Measurements from ENCODE around the gene TRIM7. TPM values are rescaled to one million over a fixed set of nuclear protein-coding genes. Genes with fewer than 3 reads are reported as not detected.

The TRIM7 gene
- total and polyA plus RNA-seq, 9 of the 15 experiments (the other 6 are each of a cell fraction or from before 2014, with no cell fraction given): 2.6 to 14.9 (median 8.9) TPM

DNA sequence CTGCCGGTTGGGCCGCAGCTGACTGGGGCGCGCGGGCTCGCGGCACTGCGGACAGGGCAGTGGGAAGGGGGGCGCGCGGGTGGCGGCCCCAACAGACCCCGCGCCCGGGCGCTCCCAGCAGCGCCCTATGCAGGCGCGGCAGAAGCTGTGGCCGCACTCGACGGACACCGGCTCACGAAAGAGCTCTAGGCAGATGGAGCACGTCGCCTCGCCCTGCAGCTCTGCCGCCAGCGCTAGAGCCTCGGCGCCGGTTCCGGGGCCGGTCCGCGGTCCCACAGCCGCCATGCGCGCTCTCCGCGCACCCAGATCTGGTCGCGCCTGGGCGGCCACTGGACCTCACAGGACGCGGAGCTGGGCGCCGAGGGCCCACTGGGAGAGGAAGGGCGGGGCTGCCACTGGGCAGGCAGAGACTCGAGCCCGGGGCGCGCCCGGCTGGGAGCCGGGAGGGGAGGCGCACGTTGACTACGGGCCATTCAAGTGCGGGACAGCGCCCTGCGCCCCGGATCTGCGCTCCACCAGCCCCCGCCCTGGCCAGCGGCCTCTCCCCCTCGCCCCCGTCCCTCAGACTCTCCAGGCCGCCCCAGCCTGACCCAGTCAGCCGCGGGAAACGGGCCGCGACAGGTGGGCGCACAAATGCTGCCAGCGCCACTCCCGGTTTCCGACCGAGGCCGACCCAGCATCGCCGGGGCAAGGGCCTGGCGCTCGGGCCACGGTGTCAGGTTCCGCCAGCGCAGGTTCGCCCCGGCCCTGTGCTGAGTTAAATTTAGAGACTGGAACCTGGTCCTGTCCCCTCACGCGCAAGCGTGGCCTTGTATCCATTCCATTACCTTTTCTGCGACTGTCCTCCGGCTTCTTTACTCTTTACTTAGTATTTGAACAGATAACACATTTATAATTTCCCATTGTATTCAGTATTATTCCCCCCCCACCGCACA, at the start of gene TRIM7 (continued):
- TF ChIP-seq, protein P1, sequence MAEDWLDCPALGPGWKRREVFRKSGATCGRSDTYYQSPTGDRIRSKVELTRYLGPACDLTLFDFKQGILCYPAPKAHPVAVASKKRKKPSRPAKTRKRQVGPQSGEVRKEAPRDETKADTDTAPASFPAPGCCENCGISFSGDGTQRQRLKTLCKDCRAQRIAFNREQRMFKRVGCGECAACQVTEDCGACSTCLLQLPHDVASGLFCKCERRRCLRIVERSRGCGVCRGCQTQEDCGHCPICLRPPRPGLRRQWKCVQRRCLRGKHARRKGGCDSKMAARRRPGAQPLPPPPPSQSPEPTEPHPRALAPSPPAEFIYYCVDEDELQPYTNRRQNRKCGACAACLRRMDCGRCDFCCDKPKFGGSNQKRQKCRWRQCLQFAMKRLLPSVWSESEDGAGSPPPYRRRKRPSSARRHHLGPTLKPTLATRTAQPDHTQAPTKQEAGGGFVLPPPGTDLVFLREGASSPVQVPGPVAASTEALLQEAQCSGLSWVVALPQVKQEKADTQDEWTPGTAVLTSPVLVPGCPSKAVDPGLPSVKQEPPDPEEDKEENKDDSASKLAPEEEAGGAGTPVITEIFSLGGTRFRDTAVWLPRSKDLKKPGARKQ (CRISPR knock-in tag; IDR thresholded peaks at IDR 0.05): no peak
- no peak for TF ChIP-seq SMARCE1 (IDR thresholded peaks at IDR 0.05)
- TF ChIP-seq POLR3G (IDR thresholded peaks at IDR 0.05; ENCODE audit: extremely low read depth, insufficient read length, insufficient replicate concordance): no peak
- no peak for TF ChIP-seq ZNF589 (CRISPR knock-in tag; IDR thresholded peaks at IDR 0.05; ENCODE audit: low read depth)
- TF ChIP-seq POLR2AphosphoS5 (IDR thresholded peaks at IDR 0.05; ENCODE audit: control insufficient read depth, insufficient read depth, low read depth, low read length): no peak
- no peak for TF ChIP-seq ZNF766 (CRISPR knock-in tag; conservative IDR thresholded peaks at IDR 0.05)
- TF ChIP-seq DNMT1 (IDR thresholded peaks at IDR 0.05): no peak
- no peak for TF ChIP-seq KLF1 (tag; IDR thresholded peaks at IDR 0.05)
- TF ChIP-seq PURB (CRISPR knock-in tag; IDR thresholded peaks at IDR 0.05; ENCODE audit: low read depth): no peak
- TF ChIP-seq, protein P2, sequence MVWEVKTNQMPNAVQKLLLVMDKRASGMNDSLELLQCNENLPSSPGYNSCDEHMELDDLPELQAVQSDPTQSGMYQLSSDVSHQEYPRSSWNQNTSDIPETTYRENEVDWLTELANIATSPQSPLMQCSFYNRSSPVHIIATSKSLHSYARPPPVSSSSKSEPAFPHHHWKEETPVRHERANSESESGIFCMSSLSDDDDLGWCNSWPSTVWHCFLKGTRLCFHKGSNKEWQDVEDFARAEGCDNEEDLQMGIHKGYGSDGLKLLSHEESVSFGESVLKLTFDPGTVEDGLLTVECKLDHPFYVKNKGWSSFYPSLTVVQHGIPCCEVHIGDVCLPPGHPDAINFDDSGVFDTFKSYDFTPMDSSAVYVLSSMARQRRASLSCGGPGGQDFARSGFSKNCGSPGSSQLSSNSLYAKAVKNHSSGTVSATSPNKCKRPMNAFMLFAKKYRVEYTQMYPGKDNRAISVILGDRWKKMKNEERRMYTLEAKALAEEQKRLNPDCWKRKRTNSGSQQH (CRISPR knock-in tag; IDR thresholded peaks at IDR 0.05): no peak
- TF ChIP-seq, protein P3, sequence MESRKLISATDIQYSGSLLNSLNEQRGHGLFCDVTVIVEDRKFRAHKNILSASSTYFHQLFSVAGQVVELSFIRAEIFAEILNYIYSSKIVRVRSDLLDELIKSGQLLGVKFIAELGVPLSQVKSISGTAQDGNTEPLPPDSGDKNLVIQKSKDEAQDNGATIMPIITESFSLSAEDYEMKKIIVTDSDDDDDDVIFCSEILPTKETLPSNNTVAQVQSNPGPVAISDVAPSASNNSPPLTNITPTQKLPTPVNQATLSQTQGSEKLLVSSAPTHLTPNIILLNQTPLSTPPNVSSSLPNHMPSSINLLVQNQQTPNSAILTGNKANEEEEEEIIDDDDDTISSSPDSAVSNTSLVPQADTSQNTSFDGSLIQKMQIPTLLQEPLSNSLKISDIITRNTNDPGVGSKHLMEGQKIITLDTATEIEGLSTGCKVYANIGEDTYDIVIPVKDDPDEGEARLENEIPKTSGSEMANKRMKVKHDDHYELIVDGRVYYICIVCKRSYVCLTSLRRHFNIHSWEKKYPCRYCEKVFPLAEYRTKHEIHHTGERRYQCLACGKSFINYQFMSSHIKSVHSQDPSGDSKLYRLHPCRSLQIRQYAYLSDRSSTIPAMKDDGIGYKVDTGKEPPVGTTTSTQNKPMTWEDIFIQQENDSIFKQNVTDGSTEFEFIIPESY (CRISPR knock-in tag; IDR thresholded peaks at IDR 0.05): no peak
- no peak for TF ChIP-seq SREBF1 (IDR thresholded peaks at IDR 0.05; ENCODE audit: borderline replicate concordance, low read depth, low read length)
- TF ChIP-seq RBM15 (IDR thresholded peaks at IDR 0.05; ENCODE audit: insufficient read depth, low read length): no peak; the same call in 1 of the 2 replicates
- no peak for TF ChIP-seq STAG1 (CRISPR knock-in tag; IDR thresholded peaks at IDR 0.05; ENCODE audit: borderline replicate concordance)
- TF ChIP-seq HSF4 (CRISPR knock-in tag; IDR thresholded peaks at IDR 0.05; ENCODE audit: borderline replicate concordance): no peak
- TF ChIP-seq TRIM28 (IDR thresholded peaks at IDR 0.05): no peak
- no peak for TF ChIP-seq SP2 (IDR thresholded peaks at IDR 0.05; ENCODE audit: extremely low read depth, low read depth, low read length, poor library complexity, severe bottlenecking)
- TF ChIP-seq EGR1 (conservative IDR thresholded peaks at IDR 0.05): no peak
- no peak for TF ChIP-seq KAT2B (IDR thresholded peaks at IDR 0.05; ENCODE audit: low read depth, low read length)
- TF ChIP-seq NFE2L1 (tag; IDR thresholded peaks at IDR 0.05; ENCODE audit: borderline replicate concordance, low read depth): no peak
- no peak for TF ChIP-seq ZNF444 (CRISPR knock-in tag; IDR thresholded peaks at IDR 0.05)
- TF ChIP-seq TAF9B (IDR thresholded peaks at IDR 0.05; ENCODE audit: partially characterized antibody): no peak
